ENCODE measurements around the gene ATP6V1D. TPM values are rescaled to one million over a fixed set of nuclear protein-coding genes. Genes with fewer than 3 reads are reported as not detected.

ATP6V1D gene
- total RNA-seq, 4 donors from 2014 or later, result 61.2 to 82.7 (median 73.1) TPM

DNA sequence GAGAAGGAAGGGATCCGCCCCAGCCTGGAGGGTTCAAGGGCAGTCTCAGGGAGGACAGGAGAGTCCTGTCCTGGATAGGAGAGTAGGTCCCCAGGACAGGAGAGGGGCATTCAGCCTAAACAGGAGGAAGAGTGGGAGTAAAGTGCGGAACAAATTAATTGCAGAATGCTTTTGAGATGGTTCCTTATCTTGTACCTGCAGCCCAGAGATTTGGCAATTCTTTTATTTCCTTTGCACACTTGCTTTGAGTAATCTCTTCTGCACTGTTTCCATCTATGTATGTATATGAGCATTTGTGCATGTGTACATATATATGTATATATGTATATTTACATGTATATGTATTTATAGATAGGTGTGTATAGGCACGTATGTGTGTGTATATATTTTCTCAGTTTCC is 29.7 kb upstream of the ATP6V1D start:
- TF ChIP-seq, protein P1, sequence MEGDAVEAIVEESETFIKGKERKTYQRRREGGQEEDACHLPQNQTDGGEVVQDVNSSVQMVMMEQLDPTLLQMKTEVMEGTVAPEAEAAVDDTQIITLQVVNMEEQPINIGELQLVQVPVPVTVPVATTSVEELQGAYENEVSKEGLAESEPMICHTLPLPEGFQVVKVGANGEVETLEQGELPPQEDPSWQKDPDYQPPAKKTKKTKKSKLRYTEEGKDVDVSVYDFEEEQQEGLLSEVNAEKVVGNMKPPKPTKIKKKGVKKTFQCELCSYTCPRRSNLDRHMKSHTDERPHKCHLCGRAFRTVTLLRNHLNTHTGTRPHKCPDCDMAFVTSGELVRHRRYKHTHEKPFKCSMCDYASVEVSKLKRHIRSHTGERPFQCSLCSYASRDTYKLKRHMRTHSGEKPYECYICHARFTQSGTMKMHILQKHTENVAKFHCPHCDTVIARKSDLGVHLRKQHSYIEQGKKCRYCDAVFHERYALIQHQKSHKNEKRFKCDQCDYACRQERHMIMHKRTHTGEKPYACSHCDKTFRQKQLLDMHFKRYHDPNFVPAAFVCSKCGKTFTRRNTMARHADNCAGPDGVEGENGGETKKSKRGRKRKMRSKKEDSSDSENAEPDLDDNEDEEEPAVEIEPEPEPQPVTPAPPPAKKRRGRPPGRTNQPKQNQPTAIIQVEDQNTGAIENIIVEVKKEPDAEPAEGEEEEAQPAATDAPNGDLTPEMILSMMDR (IDR thresholded peaks at IDR 0.05), result no peak
- no peak for DNase-seq (ENCODE audit: low spot score)
- ATAC-seq (ENCODE audit: low FRiP score), result no peak

DNA sequence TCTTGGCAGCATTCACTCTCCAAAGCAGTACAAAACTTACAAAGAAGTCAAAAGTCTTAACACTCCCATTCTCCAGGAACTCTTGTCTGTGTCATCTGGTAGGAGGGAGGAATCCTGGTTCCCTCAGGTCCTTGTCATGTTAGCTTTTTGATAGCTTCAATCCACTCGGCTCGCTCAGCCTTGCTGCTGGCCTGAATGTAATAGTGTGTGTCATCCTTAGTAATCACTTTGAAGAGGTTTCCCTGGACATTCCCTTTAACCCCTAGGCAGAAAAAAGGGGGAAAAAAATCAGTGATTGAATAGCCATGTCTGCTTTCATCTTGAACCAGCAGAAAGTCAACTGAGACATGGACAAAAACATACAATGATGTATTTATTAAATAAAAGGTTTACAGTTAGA is 27.6 kb upstream of the ATP6V1D start:
- TF ChIP-seq, protein P1 (IDR thresholded peaks at IDR 0.05), result no peak
- DNase-seq (ENCODE audit: low spot score) (no peak), ATAC-seq (ENCODE audit: low FRiP score) (no peak)

DNA sequence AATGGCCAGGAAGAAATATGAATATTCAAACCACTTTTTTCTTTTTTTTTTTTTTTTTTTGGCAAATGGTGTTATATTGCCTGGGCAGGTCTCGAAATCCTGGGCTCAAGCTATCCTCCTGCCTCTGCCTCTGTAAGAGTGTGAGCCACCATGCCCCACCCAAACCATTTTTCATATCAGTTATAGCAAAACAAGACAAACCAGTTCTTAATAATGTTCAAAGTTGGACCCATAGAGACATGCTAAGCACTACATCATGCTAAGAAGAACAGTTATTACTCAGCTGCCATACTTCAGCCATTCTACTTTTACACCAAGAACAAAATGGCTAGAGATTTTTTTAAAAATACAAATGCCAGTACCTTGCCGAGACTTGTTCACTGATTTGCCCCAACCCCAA is 26.0 kb upstream of the ATP6V1D start:
- TF ChIP-seq, protein P1 (IDR thresholded peaks at IDR 0.05), result no peak
- DNase-seq (ENCODE audit: low spot score) (no peak), ATAC-seq (ENCODE audit: low FRiP score) (no peak)

DNA sequence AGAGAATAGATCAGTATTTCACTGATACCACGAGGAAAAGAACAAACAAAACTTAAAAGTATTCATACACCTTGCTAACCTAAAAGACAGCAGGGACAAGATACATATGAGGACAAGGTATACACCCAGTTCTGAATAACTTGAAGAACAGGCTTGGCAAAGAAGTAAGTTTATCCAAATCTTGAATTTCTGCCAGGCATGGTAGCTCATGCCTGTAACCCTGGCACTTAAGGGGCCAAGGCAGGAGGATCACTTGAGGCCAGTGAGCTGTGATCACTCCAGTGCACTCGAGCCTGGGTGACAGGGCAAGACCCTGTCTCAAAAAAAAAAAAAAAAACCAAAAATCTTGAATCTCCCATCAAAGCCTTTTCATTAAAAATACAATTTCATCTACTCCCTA is 25.5 kb upstream of the ATP6V1D start:
- ATAC-seq (ENCODE audit: low FRiP score), result no peak
- TF ChIP-seq, protein P1 (IDR thresholded peaks at IDR 0.05), result no peak
- no peak for DNase-seq (ENCODE audit: low spot score)

DNA sequence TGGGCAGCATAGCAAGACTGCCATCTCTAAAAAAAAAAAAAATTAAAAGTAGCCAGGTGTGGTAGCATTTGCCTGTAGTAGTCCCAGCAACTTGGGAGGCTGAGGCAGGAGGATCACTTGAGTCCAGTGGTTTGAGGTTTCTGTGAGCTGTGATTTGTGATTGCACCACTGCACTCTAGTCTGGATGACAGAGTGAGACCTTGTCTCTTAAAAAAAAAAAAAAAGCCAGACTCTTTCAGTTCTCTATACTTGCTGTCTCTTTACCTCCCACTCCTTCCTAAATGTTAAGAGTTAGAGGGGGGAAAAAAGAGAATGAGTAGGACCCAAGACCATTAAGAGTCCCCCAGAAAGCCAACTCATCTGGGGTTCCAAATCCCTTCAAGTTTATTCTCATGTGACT is 18.3 kb upstream of the ATP6V1D start:
- no peak for DNase-seq (ENCODE audit: low spot score)
- TF ChIP-seq, protein P1 (IDR thresholded peaks at IDR 0.05), result no peak
- ATAC-seq (ENCODE audit: low FRiP score), result no peak

DNA sequence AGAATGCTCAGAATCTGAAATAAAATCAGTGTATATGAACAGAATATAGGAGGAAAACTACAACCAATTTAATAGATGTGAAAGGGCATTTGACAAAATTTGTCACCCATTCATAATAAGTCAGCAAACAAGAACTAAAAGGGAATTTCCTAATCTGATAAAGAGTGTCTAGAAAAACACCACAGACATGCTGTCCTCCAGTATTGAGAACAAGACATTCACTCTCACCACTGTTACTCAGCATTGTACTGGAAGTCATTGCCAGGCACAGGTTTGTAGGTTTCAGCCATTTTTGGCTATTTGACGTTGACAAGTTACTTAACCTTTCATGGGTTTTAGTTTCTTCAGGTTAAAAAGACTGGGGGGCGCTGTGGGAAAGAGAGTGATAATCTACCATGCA is 13.7 kb upstream of the ATP6V1D start:
- ATAC-seq (ENCODE audit: low FRiP score) (no peak), DNase-seq (ENCODE audit: low spot score) (no peak)
- TF ChIP-seq, protein P1 (IDR thresholded peaks at IDR 0.05), result no peak

DNA sequence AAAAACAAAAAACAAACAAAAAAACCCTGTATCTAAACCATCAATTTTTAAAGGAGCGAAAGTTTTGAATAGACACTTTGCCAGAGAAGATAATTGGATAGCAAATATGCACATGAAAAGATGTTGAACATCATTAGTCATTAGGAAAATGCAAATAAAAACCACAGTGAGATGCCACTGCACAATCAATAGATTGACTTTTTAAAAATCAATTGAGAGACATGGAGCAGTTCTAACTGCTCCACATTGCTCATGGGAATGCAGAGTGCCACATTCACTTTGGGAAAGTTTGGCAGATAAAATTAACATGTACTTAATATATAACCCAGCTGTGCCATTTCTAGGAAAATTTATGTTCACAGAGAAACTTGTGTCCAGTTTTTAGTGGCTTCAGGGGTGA is 13.2 kb upstream of the ATP6V1D start:
- DNase-seq (ENCODE audit: low spot score) (no peak), ATAC-seq (ENCODE audit: low FRiP score) (no peak)
- TF ChIP-seq, protein P1 (IDR thresholded peaks at IDR 0.05), result no peak

All from omental fat pad (tissue), 4 donors.